Esophagus squamous epithelium (tissue), 4 donors: Measurements from ENCODE around the gene FLT4.

Source experiments
- CTCF ChIP-seq, 6 experiments: fragments of 450-650 bp in 4 of 6; fragments of 200-600 bp in 2 of 6; sonication (generic) in 2 of 6; IDR thresholded peaks; one replicate each; pipeline ENCODE4 v1.5.1; 2016 to 2019; ENCODE audit warnings: antibody characterized with exemption in 6 of 6, mild to moderate bottlenecking in 4 of 6, moderate library complexity in 4 of 6
- POLR2A ChIP-seq, 4 donors: fragments of 450-650 bp; IDR thresholded peaks; one replicate each; pipeline ENCODE4 v1.6.1; 2017; ENCODE audit warnings: antibody characterized with exemption in 4 of 4, mild to moderate bottlenecking in 4 of 4, moderate library complexity in 3 of 4

GRCh38 chr5:180624587-180624986 lies 24.8 kb downstream of the FLT4 start:
- TF ChIP-seq CTCF (IDR thresholded peaks at IDR 0.05) (no peak), POLR2A (IDR thresholded peaks at IDR 0.05) (no peak)
